Thyroid gland (tissue), 4 donors: Measurements from ENCODE around the gene OR8B12.

Experiments used
- CTCF ChIP-seq, 6 experiments: fragments of 200-600 bp in 3 of 6; fragments of 450-650 bp in 3 of 6; sonication (generic) in 3 of 6; IDR thresholded peaks; one replicate each; pipeline ENCODE4 v1.5.1; 2016 to 2019; ENCODE audit warnings: antibody characterized with exemption in 6 of 6, mild to moderate bottlenecking in 2 of 6, inconsistent platforms in 1 of 6, moderate library complexity in 1 of 6
- POLR2A ChIP-seq, 2 donors: fragments of 450-650 bp; IDR thresholded peaks; one replicate each; pipeline ENCODE4 v1.6.1; 2017; ENCODE audit warnings: antibody characterized with exemption in 2 of 2, mild to moderate bottlenecking in 2 of 2, moderate library complexity in 1 of 2

DNA sequence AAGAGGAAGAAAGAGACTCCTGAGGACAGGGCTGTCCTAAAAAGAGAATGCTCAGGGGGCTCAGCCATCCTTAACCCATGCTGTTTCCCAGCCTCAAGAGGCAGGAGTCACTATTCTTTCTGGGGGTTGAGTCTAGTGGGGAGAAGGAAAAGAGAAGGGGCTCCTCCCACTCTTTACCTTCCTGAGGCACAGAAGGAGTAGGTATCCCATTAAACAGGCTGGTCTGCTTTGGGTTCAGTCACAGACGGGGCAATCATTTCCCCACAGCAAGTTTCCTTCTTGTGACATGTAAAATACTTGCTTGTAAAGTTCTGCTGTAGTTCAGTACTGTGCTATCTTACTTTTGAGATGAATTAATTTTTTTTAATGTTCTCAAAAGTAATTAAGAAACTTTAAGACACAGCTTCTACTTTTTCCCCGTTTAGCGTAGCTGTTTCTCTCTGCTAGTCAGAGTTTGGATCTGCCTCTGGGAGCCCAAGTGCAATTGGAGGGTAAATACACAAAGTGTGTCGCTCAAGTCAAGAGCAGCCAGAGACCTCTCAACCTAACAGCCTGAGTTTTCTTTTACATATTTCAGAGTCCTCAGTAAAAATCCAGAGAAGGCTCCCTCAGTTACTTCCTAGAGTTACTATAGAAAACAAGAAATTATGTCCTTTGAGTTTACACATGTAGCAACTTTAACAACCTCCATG lies 41.4 kb upstream of the OR8B12 start:
- TF ChIP-seq CTCF (IDR thresholded peaks at IDR 0.05) = no peak
- TF ChIP-seq POLR2A (IDR thresholded peaks at IDR 0.05) = no peak
